ENCODE results near the gene NPDC1. TPM values are rescaled to one million over a fixed set of nuclear protein-coding genes. Genes with fewer than 3 reads are reported as not detected.

The NPDC1 gene
- total RNA-seq, 2 experiments from 2014 or later = 30.4 to 55.6 TPM

DNA sequence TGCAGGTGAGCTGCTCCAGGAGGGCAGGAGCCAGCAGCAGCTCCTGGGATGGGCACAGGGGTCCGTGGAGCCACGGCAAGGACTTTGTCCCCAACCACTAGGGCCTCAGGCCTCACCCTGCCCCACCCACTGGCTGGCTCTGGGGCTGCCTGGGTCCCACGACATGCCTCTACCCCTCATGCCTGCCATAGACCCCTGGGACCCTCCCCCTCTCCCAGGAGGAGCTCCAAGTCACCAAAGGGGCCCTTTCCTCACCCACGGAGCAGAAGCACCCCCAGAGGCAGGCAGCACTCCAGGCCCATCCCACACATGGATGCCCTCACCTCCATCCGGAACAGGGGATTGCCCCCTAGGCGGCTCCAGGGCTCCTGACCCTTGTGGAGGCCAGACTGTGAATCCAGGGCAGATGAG is 24.4 kb downstream of the NPDC1 start:
- Mint-ChIP-seq H3K9me3 (ENCODE audit: low read depth) (no peaks in the 10 kb centered on the region), H3K4me3 (no peak overlapping the region), H3K27ac (no peak overlapping the region), H3K27me3 (no peaks in the 10 kb centered on the region), H3K36me3 (no peaks in the 10 kb centered on the region), H3K4me1 (peaks cover 16% of the 10 kb centered on the region)
- DNase-seq (no peak), ATAC-seq (no peak)
- CTCF ChIA-PET = interaction anchor here (0.7 to 9.7 kb wide), 9 partner anchors 8 to 233 kb away, joined by 3 to 79 read pairs (median 4); partner anchors contain the start of gene ABCA2

DNA sequence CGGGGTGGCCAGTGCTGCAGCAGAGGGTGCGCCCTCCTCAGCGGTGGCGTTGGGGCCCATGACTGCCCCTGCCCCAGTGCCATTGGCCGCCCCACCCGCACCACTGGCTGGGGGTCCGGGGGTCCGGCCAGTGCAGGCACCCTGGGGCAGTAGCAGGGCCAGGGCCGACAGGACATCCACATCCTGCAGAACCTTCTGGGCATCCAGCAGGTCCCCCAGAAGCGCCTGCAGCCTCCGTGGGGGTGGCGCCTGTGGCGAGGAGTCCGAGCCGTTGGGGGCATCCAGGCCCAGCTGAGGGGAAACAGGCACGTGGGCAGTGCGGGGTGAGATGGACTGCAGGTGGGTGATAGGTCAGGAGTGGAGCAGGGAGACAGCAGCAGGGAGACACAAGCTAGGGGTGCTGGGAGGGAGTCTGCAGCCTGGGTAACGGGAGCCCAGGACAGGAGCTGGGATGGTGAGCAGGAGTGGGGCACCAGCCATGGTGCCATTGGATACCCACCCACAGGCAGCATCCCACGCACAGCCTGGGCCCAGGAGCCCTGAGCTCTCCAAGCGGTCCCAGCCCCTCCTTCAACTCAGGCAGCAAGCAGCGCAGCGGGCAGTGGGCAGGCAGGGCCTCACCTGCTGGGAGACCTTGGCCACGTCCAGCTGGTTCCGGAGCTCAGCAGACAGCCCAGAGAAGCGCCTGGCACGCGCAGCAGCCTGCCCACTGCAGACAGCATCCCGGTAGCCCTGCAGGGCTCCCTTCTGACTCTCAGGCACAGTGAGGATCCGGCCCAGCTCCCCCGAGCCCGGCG is 25.0 kb downstream of the NPDC1 start:
- DNase-seq (no peak), ATAC-seq (no peak)
- CTCF ChIA-PET = interaction anchor here (0.7 to 9.7 kb wide), 8 partner anchors 8 to 233 kb away, joined by 3 to 79 read pairs (median 4); partner anchors contain the start of genes ABCA2 and FUT7
- no peaks in the 10 kb centered on the region for H3K36me3 Mint-ChIP-seq
- H3K9me3 Mint-ChIP-seq (ENCODE audit: low read depth) = no peaks in the 10 kb centered on the region
- no peak overlapping the region for H3K27ac Mint-ChIP-seq
- H3K27me3 Mint-ChIP-seq = no peaks in the 10 kb centered on the region
- H3K4me3 Mint-ChIP-seq = no peak overlapping the region
- peaks cover 14% of the 10 kb centered on the region for H3K4me1 Mint-ChIP-seq

DNA sequence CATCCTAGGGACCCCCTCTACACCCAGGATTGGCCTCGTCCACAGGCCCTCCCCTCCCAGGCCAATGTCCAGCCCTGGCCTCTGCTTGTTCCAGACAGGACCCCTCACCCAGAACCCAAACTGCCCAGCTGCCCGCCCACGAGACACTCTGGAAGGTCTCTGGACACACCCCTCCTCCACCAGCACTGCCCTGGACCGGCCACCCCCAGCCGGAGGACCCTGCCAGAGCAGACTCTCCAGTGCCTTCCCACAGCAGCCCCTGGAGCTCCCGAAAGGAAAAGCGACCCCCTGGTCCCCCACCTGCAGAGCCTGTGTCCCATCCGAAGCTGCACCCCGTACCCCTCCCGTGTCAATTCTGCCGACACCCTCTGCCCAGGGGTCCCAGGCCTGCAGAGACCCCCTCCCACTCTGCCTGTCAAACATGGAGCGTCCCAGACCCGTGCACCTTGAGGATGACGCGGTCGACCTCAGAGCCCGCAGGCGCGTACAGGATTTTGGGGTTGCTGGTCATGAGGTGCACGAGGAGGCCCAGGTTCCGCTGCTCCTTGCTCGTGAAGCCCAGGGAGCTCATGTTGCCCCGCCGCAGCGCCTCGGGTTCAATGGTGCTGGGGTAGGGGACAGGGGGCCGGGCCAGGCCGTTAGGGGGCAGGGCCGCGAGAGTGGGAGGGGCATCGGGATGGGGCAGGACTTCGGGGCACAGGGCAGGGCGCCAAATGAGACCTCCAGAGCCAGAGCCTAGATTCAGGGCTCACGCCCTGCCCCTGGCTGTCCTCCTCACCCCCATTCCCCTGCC is 25.9 kb downstream of the NPDC1 start:
- CTCF ChIA-PET = interaction anchor here (1.0 to 9.7 kb wide), 5 partner anchors 9 to 72 kb away, joined by 3 to 79 read pairs (median 7); partner anchors contain the start of genes ABCA2 and FUT7
- DNase-seq = no peak
- Mint-ChIP-seq H3K4me1 (peaks cover 14% of the 10 kb centered on the region), H3K36me3 (peaks cover 1% of the 10 kb centered on the region), H3K27ac (no peak overlapping the region), H3K27me3 (no peaks in the 10 kb centered on the region), H3K4me3 (no peak overlapping the region), H3K9me3 (ENCODE audit: low read depth) (no peaks in the 10 kb centered on the region)
- no peak for ATAC-seq

DNA sequence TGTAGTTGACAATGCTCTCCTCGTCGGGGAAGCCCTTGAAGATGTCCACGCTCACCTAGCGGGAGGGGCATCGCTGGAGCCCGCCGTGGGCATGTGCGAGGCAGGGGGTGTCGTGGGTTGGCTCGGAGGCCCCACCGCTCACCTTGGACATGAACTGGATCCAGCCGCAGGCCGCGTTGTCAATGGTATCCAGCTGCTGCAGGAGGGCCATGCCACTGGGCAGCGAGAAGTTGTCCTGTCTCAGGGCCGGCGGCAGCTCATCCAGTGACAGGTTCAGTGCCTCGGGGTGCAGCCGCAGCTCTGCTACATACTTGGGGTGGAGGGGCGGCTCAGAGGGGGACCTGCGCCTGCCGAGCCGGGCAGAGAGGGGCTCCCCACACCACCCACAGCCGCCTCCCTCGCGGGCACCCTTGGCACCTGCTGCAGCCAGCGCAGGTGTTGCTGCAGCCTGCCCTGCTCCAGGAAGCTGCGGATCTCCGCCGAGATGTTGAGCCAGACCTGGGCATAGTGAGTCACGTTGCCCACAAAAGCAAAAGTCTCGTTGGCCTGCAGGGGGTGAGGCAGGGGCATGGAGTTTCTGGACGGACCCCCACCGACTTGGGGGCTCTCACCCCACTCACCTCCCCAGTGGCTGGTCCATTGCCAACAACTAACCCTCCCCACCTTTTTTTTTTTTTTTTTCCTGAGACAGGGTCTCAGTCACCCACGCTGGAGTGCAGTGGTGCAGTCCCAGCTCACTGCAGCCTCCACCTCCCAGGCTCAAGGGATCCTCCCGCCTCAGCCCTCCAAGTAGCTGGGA is 27.0 kb downstream of the NPDC1 start:
- Mint-ChIP-seq H3K9me3 (ENCODE audit: low read depth) (no peaks in the 10 kb centered on the region), H3K4me1 (peaks cover 7% of the 10 kb centered on the region), H3K27ac (no peak overlapping the region), H3K36me3 (peaks cover 1% of the 10 kb centered on the region), H3K27me3 (no peaks in the 10 kb centered on the region), H3K4me3 (no peak overlapping the region)
- DNase-seq (no peak), ATAC-seq (no peak)
- CTCF ChIA-PET = interaction anchor here (1.0 to 4.4 kb wide), 2 partner anchors 10 to 11 kb away, joined by 3 to 19 read pairs; partner anchors contain the start of gene ABCA2

DNA sequence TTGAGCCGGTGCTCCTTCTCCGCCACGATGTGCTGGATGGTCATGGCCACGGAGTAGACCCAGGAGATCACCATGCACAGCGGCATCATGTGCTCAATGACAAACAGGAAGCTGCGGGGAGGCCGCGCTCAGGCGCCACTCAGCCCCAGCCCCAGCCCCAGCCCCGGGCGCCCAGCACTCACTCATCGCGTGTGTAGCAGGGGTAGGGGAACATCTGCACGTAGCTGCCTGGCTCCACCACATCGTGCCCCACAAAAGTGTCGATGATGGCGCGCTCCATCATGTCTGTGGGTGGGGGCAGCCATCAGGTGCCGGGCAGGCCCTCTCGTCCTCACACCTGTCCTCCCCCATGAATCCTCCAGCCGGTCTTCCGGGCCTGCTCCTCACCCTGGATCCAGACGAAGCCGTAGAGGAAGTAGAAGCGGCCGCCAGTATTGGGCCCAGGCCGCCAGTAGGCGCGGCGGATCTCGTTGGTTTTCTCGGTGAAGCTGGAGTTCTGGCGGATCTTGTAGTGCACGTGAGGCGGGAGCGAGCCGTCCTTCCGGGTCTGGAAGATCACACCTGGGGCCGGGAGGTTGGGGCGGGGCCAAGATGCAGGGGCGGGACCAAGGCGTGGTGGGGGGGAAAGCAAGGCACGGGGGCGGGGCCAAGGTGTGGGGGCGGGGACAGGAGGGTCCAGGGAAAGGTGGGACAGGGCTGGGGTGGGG is 28.0 kb downstream of the NPDC1 start:
- H3K9me3 Mint-ChIP-seq (ENCODE audit: low read depth) = no peaks in the 10 kb centered on the region
- ATAC-seq = no peak
- DNase-seq = no peak
- CTCF ChIA-PET = interaction anchor here (4.4 kb wide), 1 partner anchor 11 kb away, joined by 19 read pairs; the partner anchor contains the start of gene ABCA2
- peaks cover 4% of the 10 kb centered on the region for H3K4me1 Mint-ChIP-seq
- no peak overlapping the region for H3K4me3 Mint-ChIP-seq
- no peaks in the 10 kb centered on the region for H3K27me3 Mint-ChIP-seq
- no peak overlapping the region for H3K27ac Mint-ChIP-seq
- H3K36me3 Mint-ChIP-seq = peaks cover 1% of the 10 kb centered on the region

DNA sequence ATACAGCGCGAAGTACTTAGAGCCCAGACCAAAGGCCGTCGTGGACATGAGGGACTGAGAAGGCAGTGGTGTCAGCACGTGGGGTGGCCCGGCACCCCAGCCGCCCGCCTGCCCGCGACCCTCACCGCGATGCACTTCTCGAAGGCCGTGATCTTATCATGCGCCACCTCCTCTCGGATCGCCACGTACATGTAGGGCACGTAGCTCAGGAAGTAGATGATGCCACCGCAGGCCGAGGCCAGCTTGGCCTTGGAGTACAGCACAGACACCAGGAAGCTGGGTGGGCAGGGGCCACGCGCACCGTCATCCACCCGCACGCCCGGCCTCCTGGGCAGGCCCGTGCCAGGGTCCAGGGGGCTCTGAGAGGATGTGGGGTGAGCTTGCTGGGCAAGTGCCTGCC is 28.9 kb downstream of the NPDC1 start:
- no peak for ATAC-seq
- DNase-seq = no peak
- Mint-ChIP-seq H3K4me3 (no peak overlapping the region), H3K27ac (no peak overlapping the region), H3K4me1 (peaks cover 3% of the 10 kb centered on the region), H3K9me3 (ENCODE audit: low read depth) (no peaks in the 10 kb centered on the region), H3K36me3 (peaks cover 1% of the 10 kb centered on the region), H3K27me3 (no peaks in the 10 kb centered on the region)
- CTCF ChIA-PET = interaction anchor here (4.4 kb wide), 1 partner anchor 12 kb away, joined by 19 read pairs; the partner anchor contains the start of gene ABCA2

DNA sequence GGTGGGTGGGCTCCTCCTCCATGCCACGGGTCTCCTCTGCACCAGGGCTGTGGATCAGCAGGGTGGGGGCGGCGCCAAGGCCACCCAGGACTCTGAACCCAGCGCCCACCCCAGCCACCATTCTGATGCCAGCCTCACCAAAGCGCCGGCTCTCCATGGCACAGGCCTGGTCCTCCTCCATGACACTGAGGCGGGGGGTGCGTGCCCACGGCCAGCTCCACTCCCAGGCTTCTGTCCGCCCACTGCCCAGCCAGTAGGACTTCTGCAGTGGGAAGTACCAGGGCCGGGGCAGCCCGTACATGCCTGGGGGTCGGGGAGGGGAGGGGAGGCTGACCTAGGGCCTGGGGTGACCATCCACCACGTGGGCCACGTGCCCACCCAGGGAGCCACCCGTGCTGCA is 29.5 kb downstream of the NPDC1 start:
- Mint-ChIP-seq H3K27me3 (no peaks in the 10 kb centered on the region), H3K27ac (no peak overlapping the region), H3K36me3 (peaks cover 1% of the 10 kb centered on the region), H3K9me3 (ENCODE audit: low read depth) (no peaks in the 10 kb centered on the region), H3K4me3 (no peak overlapping the region), H3K4me1 (peaks cover 2% of the 10 kb centered on the region)
- CTCF ChIA-PET = interaction anchor here (2.6 kb wide), 1 partner anchor 12 kb away, joined by 8 read pairs; the partner anchor contains the start of gene ABCA2
- ATAC-seq (no peak), DNase-seq (no peak)

DNA sequence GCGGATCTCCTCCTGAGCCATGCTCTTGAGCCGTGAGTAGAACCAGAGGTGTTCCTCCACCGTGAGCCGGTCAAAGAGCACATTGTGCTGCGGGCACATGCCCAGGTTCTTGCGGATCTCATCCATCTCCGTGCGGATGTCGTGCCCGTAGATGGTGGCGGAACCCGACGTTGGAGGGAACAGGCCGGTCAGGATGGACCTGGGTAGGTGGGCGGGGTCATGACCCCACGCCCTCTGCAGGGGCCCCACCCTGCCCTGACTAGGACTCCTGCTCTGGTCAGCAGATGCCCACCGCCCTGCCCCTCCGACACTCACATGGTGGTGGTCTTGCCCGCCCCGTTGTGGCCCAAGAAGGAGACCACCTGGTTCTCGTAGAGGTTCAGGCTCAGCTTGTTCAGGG is 30.0 kb downstream of the NPDC1 start:
- H3K27me3 Mint-ChIP-seq = no peaks in the 10 kb centered on the region
- no peaks in the 10 kb centered on the region for H3K9me3 Mint-ChIP-seq (ENCODE audit: low read depth)
- CTCF ChIA-PET = interaction anchor here (2.6 kb wide), 1 partner anchor 13 kb away, joined by 8 read pairs; the partner anchor contains the start of gene ABCA2
- no peak for ATAC-seq
- no peak overlapping the region for H3K4me3 Mint-ChIP-seq
- H3K4me1 Mint-ChIP-seq = peaks cover 2% of the 10 kb centered on the region
- H3K36me3 Mint-ChIP-seq = peaks cover 1% of the 10 kb centered on the region
- H3K27ac Mint-ChIP-seq = no peak overlapping the region
- no peak for DNase-seq

DNA sequence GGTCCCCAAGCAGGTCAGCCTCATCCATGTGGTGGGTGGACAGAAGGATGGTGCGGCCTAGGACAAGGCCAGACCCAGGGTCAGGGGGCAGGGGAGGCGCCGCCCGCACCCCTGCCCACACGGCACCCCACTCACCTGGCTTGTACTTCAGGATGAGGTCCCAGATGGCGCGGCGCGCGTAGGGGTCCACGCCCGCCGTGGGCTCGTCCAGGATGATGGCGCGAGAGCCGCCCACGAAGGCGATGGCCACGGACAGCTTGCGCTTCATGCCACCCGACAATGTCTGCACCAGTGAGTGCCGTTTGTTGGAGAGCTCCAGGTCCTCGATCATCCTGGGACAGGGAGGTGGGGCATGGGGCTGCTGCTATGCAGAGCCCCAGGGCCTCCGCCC is 30.4 kb downstream of the NPDC1 start:
- Mint-ChIP-seq H3K36me3 (peaks cover 1% of the 10 kb centered on the region), H3K4me3 (no peak overlapping the region), H3K27ac (no peak overlapping the region), H3K4me1 (peaks cover 2% of the 10 kb centered on the region), H3K9me3 (ENCODE audit: low read depth) (no peaks in the 10 kb centered on the region), H3K27me3 (no peaks in the 10 kb centered on the region)
- ATAC-seq (no peak), DNase-seq (no peak)
- CTCF ChIA-PET = interaction anchor here (2.6 kb wide), 1 partner anchor 13 kb away, joined by 8 read pairs; the partner anchor contains the start of gene ABCA2

DNA sequence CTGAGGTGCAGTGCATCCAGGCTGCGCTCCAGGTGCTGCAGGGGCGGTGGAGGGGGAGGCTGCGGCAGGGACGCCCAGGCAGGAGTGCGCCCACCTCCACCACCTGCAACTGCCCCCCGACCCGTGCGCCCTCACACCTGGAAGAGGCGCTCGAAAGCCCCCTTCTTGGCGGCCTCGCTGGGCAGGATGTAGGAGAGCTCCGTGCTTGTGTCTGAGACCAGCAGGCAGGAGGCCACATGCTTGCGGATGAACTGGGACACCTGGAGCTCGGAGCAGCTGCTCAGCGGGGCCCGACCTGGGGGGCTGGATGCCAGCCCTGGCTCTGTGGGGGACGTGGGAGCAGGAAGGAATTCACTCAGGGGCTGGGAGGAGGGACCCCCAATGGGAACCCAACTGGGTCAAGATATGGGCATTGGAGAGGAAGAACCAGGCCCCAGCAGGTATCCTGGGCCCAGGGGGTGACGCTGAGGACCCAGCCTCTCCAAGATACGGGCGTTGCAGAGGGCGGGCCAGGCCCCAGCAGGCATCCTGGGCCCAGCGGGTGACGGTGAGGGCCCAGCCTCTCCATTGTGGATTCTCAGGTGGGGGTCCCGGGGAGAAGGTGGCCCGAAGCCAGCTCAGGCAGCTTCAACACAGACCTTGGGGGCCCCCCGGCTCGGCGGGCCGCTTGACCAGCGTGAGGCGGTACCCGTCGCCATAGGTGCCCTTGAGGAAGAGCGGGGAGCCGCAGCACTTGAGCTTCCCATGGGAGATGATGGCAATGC is 31.0 kb downstream of the NPDC1 start:
- Mint-ChIP-seq H3K36me3 (peaks cover 1% of the 10 kb centered on the region), H3K9me3 (ENCODE audit: low read depth) (no peaks in the 10 kb centered on the region), H3K4me1 (peaks cover 3% of the 10 kb centered on the region), H3K4me3 (no peak overlapping the region), H3K27me3 (no peaks in the 10 kb centered on the region), H3K27ac (no peak overlapping the region)
- no peak for DNase-seq
- ATAC-seq = no peak
- CTCF ChIA-PET = interaction anchor here (1.0 to 2.6 kb wide), 2 partner anchors 14 to 22 kb away, joined by 3 to 8 read pairs; partner anchors contain the start of gene ABCA2

DNA sequence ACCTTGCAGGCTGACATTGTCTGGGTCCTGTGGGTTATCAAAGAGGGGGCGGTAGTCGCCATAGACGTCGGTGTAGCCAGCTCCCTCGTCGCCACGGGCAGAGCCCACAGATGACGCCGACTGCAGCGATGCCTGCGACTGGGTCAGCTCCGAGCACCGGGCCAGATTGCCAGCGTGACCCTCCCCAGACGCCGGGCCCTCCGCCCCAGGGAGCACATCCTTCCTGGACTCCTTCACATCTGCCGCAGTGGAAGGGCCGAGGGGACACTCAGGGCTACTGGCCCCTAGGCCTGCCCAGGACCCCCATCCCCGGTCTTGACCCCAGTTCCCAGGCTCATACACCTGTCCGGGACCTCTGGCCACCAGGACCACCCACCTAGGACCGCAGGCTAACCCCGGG is 31.8 kb downstream of the NPDC1 start:
- CTCF ChIA-PET = interaction anchor here (0.7 to 2.6 kb wide), 3 partner anchors 14 to 32 kb away, joined by 3 to 8 read pairs (median 3); partner anchors contain the start of gene ABCA2
- Mint-ChIP-seq H3K4me3 (no peak overlapping the region), H3K9me3 (ENCODE audit: low read depth) (no peaks in the 10 kb centered on the region), H3K4me1 (peaks cover 3% of the 10 kb centered on the region), H3K36me3 (peaks cover 1% of the 10 kb centered on the region), H3K27ac (no peak overlapping the region), H3K27me3 (no peaks in the 10 kb centered on the region)
- DNase-seq (no peak), ATAC-seq (no peak)

DNA sequence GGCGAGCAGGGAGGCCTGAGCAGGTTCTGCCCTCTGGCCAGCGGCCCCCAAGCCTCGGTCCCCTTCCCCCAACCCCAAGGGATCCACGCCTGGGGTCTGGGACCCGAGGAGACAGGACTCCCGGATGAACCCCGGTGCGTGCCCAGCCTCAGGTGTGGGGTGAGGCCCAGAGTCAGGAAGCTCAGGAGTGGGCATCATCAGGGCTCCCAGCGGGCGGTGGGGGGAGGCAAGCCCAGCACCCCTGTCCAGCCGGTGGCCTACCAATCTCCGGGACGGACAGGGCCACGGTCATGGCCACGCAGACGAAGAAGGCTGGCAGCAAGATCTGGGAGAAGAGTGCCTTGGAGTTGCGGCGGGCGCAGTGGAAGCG is 32.4 kb downstream of the NPDC1 start:
- no peaks in the 10 kb centered on the region for H3K27me3 Mint-ChIP-seq
- H3K4me3 Mint-ChIP-seq = no peak overlapping the region
- H3K9me3 Mint-ChIP-seq (ENCODE audit: low read depth) = no peaks in the 10 kb centered on the region
- peaks cover 1% of the 10 kb centered on the region for H3K36me3 Mint-ChIP-seq
- H3K4me1 Mint-ChIP-seq = peaks cover 2% of the 10 kb centered on the region
- H3K27ac Mint-ChIP-seq = no peak overlapping the region
- CTCF ChIA-PET = interaction anchor here (0.7 kb wide), 1 partner anchor 33 kb away, joined by 3 read pairs; no protein-coding TSS in a partner anchor
- no peak for DNase-seq
- ATAC-seq = no peak

Data from activated CD8-positive, alpha-beta memory T cell treated with anti-CD3 and anti-CD28 coated beads, Interleukin-2, amount 10 ng/mL, durations not matched to agents 7 days and 5 days (primary cell).